T follicular helper cell (primary cell): ENCODE measurements around the gene SFXN1.
"Not testable (repeated sequence)": the region's sequence is repeated elsewhere in the genome, so short reads cannot be mapped to it uniquely, and the experiment has no call there.

ENCODE experiments used
- DNase-seq: peaks from one replicate; pipeline ENCODE4 v3.0.0-alpha.2; 2020; ENCODE audit warnings: low read depth

Gene SFXN1

GRCh38 chr5:175494264-175495183 is 16.2 kb downstream of the SFXN1 start:
- no peak for DNase-seq

GRCh38 chr5:175501759-175502158 is 23.4 kb downstream of the SFXN1 start:
- DNase-seq = no peak

- DNase-seq = peak; percentile 21
These were observed 29.3 kb downstream of the SFXN1 start for GRCh38 chr5:175507671-175508070.

GRCh38 chr5:175508896-175509295 is 30.5 kb downstream of the SFXN1 start:
- no peak for DNase-seq

GRCh38 chr5:175513297-175513696 is 34.9 kb downstream of the SFXN1 start:
- no peak for DNase-seq

- no peak for DNase-seq
These were observed 35.4 kb downstream of the SFXN1 start for GRCh38 chr5:175513726-175514125.

GRCh38 chr5:175516933-175517823 is 38.8 kb downstream of the SFXN1 start:
- no peak for DNase-seq

- peak; percentile 42 for DNase-seq
These were observed 39.6 kb downstream of the SFXN1 start for GRCh38 chr5:175517824-175518450.

- DNase-seq = no peak
These were observed 40.6 kb downstream of the SFXN1 start for GRCh38 chr5:175519006-175519405.

- no peak for DNase-seq
These were observed 42.0 kb downstream of the SFXN1 start for GRCh38 chr5:175520321-175520720.

GRCh38 chr5:175520873-175521272 is 42.5 kb downstream of the SFXN1 start:
- DNase-seq = no peak

- DNase-seq = no peak
These were observed 43.0 kb downstream of the SFXN1 start for GRCh38 chr5:175521313-175521833.

GRCh38 chr5:175523292-175523691 is 44.9 kb downstream of the SFXN1 start:
- DNase-seq = no peak

GRCh38 chr5:175524211-175524610 is 45.9 kb downstream of the SFXN1 start:
- DNase-seq = no peak

GRCh38 chr5:175526691-175527090 is 48.3 kb downstream of the SFXN1 start:
- no peak for DNase-seq

GRCh38 chr5:175531361-175531760 is 53.0 kb downstream of the SFXN1 start:
- DNase-seq = no peak

GRCh38 chr5:175534070-175534932 is 55.9 kb downstream of the SFXN1 start:
- peak; percentile 76 for DNase-seq

GRCh38 chr5:175535331-175535730 is 57.0 kb downstream of the SFXN1 start:
- not testable (repeated sequence) for DNase-seq

GRCh38 chr5:175535796-175536195 is 57.4 kb downstream of the SFXN1 start:
- no peak for DNase-seq

- no peak for DNase-seq
These were observed 60.2 kb downstream of the SFXN1 start for GRCh38 chr5:175538576-175538975.

GRCh38 chr5:175539936-175540335 is 61.6 kb downstream of the SFXN1 start:
- no peak for DNase-seq
